HAP-1 (cell line): ENCODE measurements around the gene RBM45.

Experiments used
- DNase-seq, 2 experiments: peaks; one replicate each; pipeline ENCODE4 v3.0.0-alpha.2; 2016 to 2020; ENCODE audit warnings: low spot score in 2 of 2
- H3K27me3 ChIP-seq: fragments of 250-450 bp; sonication (Bioruptor Pico); 2 replicates; pipeline ENCODE4 v1.5.1; 2020; ENCODE audit warnings: low read depth, mild to moderate bottlenecking, moderate library complexity
- H3K36me3 ChIP-seq: fragments of 250-450 bp; sonication (Bioruptor Pico); replicated peaks from 2 replicates; pipeline ENCODE4 v1.5.1; 2020; ENCODE audit warnings: mild to moderate bottlenecking
- H3K4me1 ChIP-seq: fragments of 250-450 bp; sonication (Bioruptor Pico); 2 replicates; pipeline ENCODE4 v1.5.1; 2020; ENCODE audit warnings: mild to moderate bottlenecking
- H3K4me3 ChIP-seq: fragments of 250-450 bp; sonication (Bioruptor Pico); 2 replicates; pipeline ENCODE4 v1.5.1; 2020; ENCODE audit warnings: mild to moderate bottlenecking, moderate library complexity
- H3K9me3 ChIP-seq: fragments of 250-450 bp; sonication (Bioruptor Pico); 2 replicates; pipeline ENCODE4 v1.5.1; 2020; ENCODE audit warnings: mild to moderate bottlenecking, moderate library complexity
- in situ Hi-C: fragments of 300-500 bp; cut with MboI; formaldehyde crosslinking; loops from 3 replicates; pipeline ENCODE4 v1.14.3; 2020; ENCODE audit warnings: low sequenced_read_pairs, inconsistent platforms, mixed read lengths

RBM45 gene

DNA sequence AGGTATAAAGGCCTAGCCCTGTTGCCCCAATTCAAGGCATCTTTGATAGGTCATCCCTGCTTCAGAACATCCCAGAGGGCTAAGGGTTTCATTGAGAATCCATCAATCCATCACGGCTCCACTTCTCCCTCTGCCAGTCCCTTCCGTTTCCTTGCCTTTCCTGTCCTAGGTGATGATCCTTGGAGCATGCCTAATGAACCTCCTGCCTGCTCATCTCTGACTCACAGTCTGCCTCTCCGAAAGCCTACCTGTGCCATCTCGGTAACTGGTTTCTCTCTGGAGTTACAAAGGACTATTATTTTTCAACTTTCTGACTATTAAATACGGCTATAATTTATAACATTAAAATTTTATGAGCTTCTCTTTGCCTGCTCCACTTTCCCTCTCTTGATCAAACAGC is 45.3 kb downstream of the RBM45 start:
- H3K4me1 ChIP-seq: peaks cover 9% of the 10 kb centered on the region
- in situ Hi-C loops: no loop called here
- no peaks in the 10 kb centered on the region for H3K27me3 ChIP-seq
- peaks cover 4% of the 10 kb centered on the region; the same call in 1 of the 2 replicates for H3K9me3 ChIP-seq
- no peak overlapping the region for H3K4me3 ChIP-seq
- no peak for DNase-seq
- no peaks in the 10 kb centered on the region for H3K36me3 ChIP-seq

DNA sequence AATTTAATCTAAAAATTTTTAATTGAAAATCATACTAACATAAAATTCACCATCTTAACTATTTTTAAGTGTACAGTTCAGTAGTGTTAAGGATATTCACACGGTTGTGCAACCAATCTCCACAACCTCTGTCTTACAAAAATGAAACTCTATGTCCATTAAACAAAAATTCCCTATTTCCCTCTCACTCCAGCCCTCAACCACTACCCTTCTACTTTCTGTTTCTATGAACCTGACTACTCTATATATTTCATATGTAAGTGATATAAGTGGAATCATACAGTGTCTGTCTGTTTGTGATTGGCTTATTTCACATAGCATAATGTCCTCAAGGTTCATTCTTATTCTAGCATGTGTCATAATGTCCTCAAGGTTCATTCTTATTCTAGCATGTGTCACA is 47.7 kb downstream of the RBM45 start:
- in situ Hi-C loops: no loop called here
- Histone ChIP-seq H3K4me1 (peaks cover 7% of the 10 kb centered on the region), H3K4me3 (no peak overlapping the region), H3K27me3 (no peaks in the 10 kb centered on the region), H3K9me3 (0 out of 2 replicates have a peak, but pooled peaks cover 4% of the 10 kb centered on the region), H3K36me3 (no peaks in the 10 kb centered on the region)
- DNase-seq: no peak

DNA sequence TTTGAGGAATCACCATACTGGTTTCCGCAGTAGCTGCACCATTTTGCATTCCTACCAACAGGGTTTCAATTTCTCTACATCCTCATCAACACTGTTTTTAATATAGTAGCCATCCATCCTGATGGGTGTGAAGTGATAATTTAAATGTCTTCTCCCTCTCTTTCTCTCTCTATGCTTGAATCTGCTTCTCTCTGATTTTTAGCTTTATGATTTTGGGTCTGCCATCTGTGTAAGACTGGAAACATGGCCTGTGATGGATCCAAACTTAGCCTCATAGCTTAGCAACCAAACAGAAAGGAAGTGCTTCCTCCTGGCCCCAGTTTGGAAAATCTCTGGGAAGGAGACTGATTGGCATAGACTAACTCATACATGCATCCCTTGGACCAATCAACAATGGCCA is 48.4 kb downstream of the RBM45 start:
- 0 out of 2 replicates have a peak, but pooled peaks cover 1% of the 10 kb centered on the region for H3K9me3 ChIP-seq
- H3K27me3 ChIP-seq: no peaks in the 10 kb centered on the region
- DNase-seq: no peak
- peaks cover 7% of the 10 kb centered on the region for H3K4me1 ChIP-seq
- in situ Hi-C loops: no loop called here
- H3K36me3 ChIP-seq: no peaks in the 10 kb centered on the region
- H3K4me3 ChIP-seq: no peak overlapping the region

DNA sequence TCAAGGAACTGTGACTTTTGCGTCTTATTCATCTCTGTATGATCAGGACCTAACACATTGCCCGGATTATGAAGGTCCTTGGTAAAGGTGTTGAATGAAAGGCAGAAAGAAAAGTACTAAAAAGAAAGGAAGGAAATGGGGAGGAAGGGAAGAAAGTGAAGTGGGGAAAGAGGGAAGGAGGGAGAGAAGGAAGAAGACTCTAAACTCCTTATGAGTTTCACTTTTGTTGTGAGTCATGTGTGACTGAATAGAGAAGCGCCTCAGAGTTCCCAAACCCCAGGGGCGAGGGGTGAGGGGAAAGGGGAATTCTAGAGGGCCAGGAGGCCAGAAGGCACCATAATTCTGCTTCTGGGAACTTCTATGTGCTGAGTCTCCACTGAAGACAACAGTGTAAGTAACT is 51.2 kb downstream of the RBM45 start:
- in situ Hi-C loops: no loop called here
- Histone ChIP-seq H3K4me3 (no peak overlapping the region), H3K36me3 (no peaks in the 10 kb centered on the region), H3K27me3 (no peaks in the 10 kb centered on the region), H3K4me1 (peaks cover 11% of the 10 kb centered on the region), H3K9me3 (no peaks in the 10 kb centered on the region)
- no peak for DNase-seq

GRCh38 chr2:178163911-178164310 is 51.7 kb downstream of the RBM45 start:
- Histone ChIP-seq H3K4me3 (no peak overlapping the region), H3K9me3 (no peaks in the 10 kb centered on the region), H3K4me1 (peaks cover 6% of the 10 kb centered on the region), H3K27me3 (no peaks in the 10 kb centered on the region), H3K36me3 (no peaks in the 10 kb centered on the region)
- DNase-seq: no peak
- in situ Hi-C loops: no loop called here

GRCh38 chr2:178173657-178174056 is 61.4 kb downstream of the RBM45 start:
- Histone ChIP-seq H3K36me3 (no peaks in the 10 kb centered on the region), H3K9me3 (no peaks in the 10 kb centered on the region), H3K4me3 (no peak overlapping the region), H3K27me3 (no peaks in the 10 kb centered on the region), H3K4me1 (no peaks in the 10 kb centered on the region)
- no peak for DNase-seq
- in situ Hi-C loops: no loop called here

GRCh38 chr2:178177066-178177679 is 64.9 kb downstream of the RBM45 start:
- no peak for DNase-seq
- in situ Hi-C loops: no loop called here
- no peaks in the 10 kb centered on the region for H3K4me1 ChIP-seq
- no peaks in the 10 kb centered on the region for H3K9me3 ChIP-seq
- H3K4me3 ChIP-seq: no peak overlapping the region
- no peaks in the 10 kb centered on the region for H3K36me3 ChIP-seq
- no peaks in the 10 kb centered on the region for H3K27me3 ChIP-seq
